Fibroblast of skin of right biceps (primary cell): ENCODE data around the gene LAMA4.
A peak's percentile ranks its signal among the peaks of the same experiment; 100 is the strongest.

ENCODE experiments used
- DNase-seq: peaks from one replicate; pipeline ENCODE4 v3.0.0-alpha.2; 2013

LAMA4 gene

DNA sequence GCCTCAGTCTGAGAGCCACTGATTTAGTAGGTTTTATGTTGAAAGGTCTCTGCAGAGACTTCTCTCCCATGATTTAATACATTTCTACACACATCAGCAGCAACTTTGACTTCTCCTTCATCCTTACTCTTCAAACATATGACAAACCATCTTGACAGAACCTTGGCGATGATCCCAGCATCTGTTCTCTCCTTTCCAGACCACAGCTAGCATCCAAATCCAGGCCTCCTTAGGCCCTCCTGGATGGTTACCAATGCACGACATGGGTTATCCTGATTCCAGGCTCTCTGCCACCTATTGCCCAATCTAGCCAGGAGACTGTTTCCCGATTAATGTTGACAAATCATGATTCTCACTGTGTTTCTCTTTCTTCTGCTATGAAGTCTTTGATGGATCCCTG is 16.8 kb downstream of the LAMA4 start:
- DNase-seq: peak; percentile 99

DNA sequence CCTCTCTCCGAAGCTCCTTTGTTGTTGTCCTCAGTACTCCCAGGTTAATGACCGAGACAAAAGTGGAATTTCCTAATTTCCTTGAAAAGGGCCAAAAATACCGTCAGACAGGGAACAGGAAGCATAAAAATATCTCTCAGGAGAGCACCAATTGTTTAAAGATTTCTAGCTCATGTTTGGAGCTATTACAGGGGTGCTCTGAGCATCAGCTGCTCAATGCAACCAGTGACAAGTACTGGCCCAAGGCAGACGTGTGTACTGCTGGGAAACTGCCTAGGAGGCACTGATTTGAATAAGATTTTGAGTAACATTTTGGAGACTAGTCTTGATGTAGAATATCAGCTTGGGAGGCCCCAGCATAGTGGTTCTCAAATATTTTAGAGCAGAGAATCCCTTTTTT is 17.3 kb downstream of the LAMA4 start:
- no peak for DNase-seq

DNA sequence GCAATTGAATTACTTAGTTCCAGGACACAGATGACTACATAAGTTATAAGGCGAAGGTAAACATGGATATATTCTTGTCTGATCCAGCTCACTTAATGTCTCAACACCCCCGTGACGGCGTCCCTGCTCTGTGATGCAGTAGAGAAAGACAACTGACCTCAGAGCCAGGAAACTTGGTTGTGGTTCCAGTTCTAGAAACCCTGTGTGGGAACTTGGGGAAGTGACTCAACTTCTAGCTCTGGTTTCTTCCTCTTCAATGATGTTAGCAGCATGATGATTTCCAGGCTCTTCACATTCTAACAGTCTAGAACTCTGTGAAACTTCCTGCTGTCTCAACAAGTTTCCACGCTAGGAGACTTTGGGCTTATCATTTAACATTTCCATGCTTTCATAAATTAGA is 18.4 kb downstream of the LAMA4 start:
- peak; percentile 62 for DNase-seq

DNA sequence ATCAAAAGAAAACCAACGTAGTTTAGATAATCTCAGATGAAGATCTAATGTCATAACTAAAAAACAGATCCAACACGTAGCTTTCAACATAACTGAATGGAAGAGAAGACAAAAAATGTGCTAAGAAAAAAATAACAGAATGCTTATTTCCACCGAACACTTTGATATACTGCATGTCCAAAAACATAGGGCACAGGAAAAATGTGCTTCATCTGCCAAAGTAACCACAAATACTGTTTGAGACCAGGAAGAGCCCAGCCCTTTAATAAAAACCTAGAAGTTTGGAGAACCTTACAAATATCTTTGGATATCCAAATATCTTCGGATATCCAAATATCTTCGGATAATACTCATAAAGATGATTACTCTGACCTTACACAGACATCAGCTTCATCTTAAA is 19.8 kb downstream of the LAMA4 start:
- DNase-seq: peak; percentile 36

DNA sequence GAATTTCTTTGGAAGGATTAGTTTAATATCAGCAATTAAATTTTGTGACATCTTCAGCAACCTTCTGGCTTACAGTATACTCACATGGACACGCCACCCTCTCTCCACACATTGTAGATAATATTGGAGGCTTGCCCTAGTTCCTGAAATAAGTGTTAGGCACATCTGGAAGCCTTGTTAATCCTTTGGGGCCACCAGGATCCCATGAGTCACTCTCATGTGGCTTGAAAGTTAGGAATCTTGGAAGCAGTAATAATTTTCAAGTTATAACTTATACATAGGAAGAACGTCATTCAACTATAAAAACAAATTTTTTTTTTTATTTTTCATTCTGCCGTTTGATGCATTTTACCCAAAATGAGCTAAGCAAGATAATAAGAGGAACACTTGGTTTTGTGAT is 20.5 kb downstream of the LAMA4 start:
- DNase-seq: peak; percentile 91

DNA sequence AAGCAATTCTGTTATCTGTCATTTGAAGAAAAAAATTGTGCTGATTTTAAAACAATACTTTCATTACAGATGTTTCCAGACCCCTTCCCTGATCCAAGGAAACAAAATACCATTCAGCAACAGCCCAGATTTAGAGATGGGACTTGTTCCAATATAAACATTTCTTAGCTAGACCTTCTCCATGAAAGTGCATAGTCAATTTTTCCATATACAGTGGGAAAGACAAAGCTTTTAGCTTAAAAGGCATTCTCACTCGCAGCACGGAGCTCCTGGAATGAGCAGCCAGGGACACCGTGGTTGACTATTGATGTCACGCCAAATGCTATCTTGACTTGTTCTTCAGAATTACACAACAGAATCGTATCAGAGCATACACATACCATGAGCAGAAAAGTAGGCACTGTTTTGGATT is 21.5 kb downstream of the LAMA4 start:
- peak; percentile 91 for DNase-seq

DNA sequence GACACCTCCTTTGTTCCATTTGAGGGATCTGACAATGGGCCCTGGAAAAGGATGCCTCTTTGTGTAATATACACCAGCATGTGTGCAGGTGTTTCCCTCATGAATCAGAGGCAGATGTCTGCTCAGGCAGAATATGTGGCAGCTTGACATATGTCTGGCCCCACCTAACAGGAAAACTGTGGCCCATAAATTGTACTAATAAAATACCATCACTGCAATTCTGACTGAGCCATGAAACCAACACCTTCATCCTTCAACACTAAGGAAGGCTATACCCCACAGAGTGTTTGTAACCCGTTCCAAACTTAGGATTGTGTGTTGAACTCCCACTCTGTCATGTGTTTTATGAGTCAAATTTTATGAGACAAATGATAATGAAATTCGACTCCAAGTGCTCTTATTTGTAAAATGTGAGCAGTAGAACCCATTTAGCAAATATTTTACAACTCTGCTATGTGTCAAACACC is 22.7 kb downstream of the LAMA4 start:
- DNase-seq: peak; percentile 79

DNA sequence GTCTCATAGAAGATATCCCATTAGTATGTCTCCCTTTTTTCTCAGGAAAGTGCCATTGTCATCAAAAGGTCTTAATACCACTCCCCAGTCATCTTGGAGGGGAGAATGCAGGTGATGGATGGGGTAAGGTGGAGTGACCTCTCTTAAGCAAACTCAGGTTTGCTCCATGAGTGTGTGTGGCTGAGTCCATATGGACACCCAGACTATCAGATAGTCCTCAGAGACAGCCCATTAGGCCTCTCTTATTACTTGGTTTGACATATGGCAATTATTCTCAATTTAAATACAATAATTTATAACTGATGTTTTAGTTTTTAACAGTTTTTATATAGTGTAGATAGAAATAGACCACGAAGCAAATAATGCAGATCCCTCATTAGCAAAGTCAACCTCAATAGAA is 23.2 kb downstream of the LAMA4 start:
- DNase-seq: no peak

DNA sequence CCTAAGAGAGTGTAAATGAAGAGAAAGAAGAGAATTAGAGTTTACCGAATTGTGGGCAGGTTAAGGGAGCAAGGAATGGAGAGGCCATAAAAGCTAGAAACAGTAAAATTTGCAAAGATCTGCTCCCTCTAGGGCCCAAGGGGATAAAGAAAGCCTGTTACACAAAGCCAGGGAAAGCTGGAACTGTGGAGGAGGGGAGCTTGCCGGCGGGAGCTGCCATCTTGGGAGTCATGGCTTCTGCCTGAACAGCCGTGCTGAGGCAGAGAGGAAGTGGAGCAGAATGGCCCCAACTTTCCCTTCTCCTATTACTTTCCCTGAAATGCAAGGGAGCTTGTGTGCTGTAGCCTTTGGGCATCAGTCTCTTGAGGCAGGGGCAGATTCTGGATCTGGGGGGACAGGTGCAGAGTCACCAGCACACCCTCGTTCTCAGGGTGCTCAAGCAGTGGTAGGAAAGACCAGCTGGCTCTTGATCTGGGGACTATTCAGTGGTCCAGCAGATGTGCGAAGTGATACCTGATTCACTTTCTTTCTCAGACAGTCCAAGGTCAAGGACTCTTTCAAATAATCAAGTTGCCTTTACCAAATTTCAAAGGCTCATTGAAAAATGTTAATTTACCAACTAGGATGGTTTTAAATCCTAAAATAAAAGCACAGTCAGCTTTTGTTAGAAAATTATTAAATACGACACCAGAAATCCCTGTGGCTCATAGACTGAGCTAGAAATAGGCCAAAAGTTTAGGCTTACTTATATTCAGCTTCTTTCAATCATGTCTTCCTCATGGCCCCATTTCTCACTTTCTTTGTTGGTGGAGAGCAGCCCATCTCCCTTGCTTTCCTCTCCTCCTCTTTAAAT is 25.7 kb downstream of the LAMA4 start:
- DNase-seq: no peak

DNA sequence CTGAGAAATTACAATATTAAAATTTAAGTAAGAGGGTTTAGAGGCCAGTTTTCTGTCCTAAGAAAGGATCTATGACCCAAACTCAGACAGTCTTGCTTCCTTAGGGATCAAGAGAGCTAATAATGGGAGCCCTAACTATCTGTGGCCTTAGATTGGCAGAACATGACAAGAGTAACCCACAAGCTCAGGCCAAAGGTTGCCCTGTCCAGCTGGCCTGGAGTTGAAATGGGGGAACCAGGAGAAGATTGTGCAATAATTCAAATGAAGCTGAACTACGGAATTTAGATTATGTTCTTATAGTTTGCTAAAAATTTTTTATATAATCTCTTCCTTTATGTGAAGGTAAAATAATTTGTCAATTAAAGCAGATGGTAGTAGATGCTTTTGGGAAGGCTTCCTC is 26.4 kb downstream of the LAMA4 start:
- no peak for DNase-seq

DNA sequence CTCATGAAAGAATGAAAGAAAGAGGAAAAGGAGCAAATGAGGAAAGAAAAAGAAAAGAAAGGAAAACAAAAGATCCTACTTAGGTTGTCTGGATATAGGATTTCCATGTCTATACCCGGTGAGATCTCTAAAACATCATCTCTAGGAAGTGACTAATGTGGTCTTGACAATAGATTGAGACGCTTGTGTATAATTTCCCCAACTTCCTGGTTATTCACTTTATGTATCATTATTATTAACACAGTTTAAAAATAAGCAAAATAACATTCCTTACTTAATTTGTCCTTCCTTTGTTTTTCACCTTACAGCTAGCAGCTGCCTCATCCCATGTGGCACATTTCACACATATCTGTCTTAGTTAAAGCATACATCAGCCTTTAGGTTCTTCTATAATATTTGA is 27.0 kb downstream of the LAMA4 start:
- DNase-seq: no peak

DNA sequence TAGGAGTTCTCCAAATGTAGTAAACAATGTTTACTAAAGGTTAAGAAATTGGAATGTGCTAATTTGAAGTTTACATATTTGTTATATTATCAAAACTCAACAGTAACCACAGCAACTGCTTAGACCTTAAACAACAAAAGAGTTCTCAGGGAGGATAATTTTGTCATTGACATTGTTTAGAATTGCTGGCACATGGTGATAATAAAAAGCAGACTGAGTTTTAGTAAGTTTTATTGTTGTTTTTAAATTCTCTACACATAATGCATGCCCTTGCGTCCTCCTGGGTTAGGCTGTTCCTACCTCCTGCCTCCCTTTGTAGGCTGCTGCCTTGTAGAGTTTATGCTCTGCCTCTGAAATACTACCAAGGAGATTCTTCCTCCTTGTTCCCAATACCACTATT is 28.7 kb downstream of the LAMA4 start:
- DNase-seq: no peak

DNA sequence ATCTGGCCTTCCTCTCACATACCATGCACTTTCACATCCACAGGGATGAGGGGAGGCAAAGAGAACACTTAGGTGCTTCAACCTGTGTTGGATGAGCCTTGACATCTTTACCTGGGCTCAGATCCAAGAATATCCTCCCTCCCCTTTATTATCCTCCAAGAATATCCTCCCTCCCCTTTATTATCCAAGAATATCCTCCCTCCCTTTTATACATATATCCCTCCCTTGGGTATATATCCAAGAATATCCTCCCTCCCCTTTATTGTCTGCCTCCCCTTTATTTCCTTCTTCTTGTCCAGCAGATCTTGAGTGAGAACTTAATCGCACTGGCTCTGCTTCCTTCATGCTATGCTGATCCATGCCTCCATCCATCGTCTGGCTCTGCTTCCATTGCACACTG is 30.3 kb downstream of the LAMA4 start:
- DNase-seq: no peak

DNA sequence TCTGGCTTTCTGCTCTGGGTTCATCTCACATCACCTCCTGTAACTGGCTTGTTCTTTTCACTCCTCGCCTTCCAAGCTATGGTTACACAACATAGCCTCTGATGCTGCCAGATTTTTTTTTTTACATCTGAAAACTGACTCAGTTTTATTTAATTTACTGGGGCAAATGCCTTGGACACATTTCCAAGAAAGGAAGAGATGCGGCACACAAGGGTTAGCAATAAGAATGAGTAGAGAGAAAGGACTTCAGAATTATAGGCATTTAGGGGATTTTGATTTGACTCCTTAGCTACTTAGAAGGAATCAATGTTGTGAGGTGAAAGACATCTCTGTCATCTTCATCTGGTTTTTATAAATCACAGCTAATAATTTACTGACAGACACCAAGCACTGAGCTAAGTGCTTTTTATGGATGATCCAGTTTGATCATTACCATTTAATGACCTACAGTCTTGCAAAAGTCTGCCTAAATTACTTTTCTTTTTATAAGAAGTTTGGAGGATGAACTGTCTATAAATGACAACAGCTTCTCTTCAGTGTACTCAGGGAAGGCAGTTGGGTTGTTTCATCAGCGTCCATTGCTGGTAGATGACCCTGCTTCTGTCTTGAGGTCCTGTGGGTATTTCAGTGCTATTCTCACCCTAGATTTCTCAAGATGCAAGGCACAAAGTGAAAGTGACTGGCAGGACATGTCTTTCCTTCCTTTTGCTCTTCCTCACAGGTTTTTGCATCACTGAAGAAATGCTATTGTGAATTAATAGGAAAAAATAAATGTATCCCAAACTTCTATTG is 31.1 kb downstream of the LAMA4 start:
- DNase-seq: peak; percentile 95

DNA sequence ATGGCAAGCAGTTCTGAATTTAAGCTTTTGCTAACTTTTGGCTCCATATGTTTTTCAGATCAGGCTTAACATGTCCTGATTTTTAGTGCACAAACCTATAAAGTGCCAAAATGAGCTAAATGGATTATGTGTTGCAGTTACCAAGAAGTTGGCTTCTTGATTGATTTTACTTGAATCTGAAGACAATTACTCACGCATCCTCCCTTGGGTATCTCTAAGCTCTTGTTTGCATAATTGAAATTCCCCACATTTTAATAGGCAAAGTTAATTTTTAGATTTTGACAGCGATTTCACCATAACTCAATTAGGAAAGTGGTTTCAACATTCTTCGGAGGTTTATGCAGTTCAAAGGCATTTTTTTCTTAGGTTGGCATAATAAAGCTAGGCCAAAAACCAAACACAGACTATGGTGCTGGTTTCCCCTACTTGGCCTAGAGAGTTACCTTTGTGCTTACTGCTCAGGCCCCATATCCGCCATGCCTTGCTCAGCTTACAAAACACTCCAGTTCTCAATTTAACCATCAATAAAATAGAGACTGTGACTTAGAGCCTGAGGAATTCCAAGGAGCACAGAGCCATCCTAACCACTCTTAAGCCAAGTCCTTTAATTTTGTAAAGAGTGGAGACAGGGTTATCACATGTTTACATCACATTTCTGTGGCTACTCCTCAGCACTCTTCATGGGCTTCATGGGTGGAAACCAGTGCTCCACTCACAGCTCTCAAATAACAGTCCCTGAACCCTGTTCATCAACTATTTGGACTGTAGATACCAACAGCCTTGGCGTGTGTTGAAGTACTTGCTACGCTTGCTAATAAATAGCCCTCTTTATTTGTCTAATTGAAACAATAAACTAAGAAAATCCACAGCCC is 32.1 kb downstream of the LAMA4 start:
- DNase-seq: peak; percentile 91

DNA sequence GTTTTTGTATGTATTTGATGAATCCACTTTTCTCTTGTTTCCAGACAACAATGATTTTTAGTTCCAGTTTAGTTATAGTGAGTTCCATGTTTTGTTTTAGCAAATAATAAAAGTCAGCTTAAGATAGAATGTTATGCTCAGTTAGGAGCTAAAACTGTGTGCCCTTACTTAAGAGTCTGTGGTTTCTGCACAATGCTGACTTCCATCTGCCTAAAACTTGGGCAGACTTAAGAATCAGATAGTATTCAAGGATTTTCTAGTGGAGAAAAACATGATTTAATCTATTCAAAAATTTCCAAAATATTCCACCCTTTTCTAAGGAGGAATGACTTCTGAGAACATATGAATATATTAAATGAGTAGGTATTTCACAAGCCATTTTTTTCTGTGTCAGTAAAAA is 32.8 kb downstream of the LAMA4 start:
- DNase-seq: no peak

DNA sequence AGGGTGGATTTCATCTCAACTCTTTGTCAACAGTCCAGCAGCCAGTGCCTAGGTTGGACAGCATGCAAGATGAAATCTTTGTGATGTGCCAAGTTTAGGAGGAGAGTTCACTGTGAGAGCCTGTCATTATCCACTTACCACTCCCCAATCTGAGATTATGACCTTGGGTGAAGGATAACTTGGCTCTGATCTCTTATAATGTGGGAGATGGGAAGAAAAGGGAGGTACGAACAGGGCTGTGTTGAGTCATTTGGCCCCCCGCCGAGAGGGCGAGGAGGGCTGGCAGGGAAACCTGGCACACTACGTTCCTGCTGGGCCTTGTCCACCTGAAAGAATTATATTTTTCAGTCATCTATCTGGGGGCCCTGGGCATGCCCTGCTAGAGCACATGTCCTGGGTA is 35.8 kb downstream of the LAMA4 start:
- no peak for DNase-seq

DNA sequence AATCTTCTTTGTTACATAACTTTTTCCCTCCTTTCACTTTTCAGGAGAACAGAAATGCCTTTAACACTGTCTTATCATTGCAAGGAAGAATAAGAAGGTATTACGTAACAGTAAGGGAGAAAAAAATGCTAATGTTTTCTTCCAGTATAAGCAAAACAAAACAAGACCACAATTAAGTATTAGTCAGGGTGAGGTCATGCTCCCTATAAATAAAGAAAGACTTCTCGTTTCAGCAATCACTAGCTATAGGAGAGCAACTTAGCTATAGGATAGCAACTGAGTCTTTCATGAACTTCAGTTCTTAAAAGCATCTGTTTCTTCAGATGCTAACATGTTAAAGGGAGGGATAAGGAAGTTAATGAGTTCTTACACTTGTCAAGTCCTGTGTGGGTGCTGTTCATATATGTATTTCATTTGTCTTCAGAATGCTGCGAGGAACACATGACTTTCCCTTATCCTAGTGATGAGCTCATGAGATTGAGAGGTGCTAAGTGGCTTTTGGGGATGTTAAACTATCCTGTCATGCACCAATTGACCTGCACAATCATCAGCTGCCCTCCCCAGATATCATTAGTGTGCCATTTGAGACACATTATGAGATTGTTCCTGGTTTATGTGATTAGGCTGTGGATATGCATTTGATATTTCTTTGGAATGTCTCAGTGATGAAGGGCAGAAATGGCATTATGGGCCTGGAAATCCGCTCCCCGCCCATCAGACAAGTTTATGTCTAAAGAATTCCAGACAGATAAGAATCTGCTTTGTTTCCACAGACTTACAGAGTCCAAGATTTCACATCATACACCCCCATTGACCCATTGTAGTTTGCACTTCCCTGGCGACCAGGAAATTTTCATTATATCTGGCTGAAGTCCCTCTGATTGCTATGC is 37.5 kb downstream of the LAMA4 start:
- peak; percentile 90 for DNase-seq

DNA sequence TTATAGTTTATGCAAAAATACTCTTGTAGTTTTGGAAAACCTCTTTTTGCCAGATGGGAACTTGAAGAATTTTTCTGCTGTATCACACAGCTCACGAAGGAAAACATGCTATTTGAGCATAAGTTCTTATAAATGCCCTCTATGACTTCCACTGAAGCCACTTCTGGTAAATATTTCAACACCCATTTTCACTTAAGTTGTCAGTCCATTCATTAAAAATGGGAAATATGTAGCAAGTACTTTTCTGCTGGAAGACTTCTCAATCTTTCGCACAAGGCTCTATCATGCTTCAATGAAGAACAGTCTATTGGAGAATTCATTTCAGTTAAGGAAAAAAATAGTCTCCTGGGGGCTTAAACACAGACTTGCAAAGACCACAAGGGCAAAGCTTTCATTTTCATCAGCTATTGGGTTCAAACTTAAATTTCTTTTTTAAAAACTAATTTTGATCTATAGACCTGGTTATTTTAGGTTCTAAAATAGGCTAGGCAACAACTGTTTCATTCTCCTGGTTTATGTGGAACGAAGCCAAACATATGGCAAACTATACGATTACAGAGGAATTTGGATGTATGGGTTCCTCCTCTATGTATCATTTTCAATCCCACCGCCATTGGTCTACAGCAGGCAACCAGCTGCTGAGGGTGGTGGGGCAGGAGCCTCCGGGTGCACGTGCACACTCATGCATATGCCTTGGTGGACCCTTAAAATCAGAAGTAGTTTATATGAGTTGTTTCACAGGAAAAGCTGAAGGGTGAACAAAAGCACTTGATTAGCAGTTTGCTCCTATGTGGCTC is 38.7 kb downstream of the LAMA4 start:
- DNase-seq: peak; percentile 74

DNA sequence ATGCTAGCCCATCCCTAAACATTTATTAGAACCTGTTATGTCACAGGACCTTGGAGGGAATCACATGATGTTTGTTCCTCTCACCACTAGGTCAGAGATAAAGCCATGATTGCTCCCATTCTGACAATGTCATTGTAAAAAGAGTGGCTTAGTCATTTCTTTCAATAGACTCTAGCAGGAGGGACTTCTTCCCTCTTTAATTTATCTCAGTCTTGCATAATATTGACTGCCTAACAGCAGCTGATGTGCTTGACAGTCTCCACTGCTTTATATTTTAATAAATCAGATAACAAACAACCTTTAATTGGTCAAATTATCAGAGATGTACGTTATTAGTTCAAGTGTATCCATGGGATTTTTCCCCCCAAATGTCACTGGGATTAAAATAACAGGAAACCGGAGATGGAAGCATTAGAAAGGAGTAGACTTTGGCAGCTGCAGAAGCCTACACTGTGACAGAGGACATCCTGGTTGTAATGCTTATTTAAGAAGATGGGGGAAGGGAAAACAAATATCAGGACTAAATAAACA is 39.6 kb downstream of the LAMA4 start:
- DNase-seq: no peak

DNA sequence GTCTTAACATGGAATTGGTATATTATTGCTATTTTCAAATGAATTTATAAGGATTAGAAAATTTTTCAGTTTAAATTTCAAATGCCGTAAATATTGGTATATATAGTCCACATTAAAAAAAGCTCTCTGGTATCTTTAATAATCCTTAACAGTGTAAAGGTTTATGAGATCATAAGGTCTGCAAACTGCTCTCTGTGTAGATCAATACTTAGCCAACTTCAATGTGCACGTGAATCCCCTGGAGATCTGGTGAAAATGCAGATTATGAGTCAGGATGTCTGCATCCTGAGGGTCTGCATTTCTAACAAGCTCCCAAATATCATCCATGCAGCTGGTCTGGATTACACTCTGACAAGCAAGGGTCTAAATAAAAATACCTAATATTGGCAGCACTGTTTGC is 43.5 kb downstream of the LAMA4 start:
- DNase-seq: no peak
